ENCODE results near the gene LRP1. TPM values are rescaled to one million over a fixed set of nuclear protein-coding genes. Genes with fewer than 3 reads are reported as not detected.
A peak's percentile ranks its signal among the peaks of the same experiment; 100 is the strongest.

Gene LRP1
- total and polyA plus RNA-seq, 2 of the 13 experiments (the other 11 are each of a cell fraction or from before 2014, with no cell fraction given): 14.7 to 30.8 TPM

- H3K79me2 ChIP-seq (ENCODE audit: insufficient read depth, low read length): no peaks in the 10 kb centered on the region
- H3K27ac ChIP-seq (ENCODE audit: extremely low read length, insufficient read depth, low read length): no peak overlapping the region
- BruUV-seq (replicated peaks): no TSS peak
- H3K4me3 ChIP-seq (replicated peaks in 1 of 3; ENCODE audit: insufficient read depth in 1 of 3, low read depth in 2 of 3, low read length in 3 of 3): peak overlapping the region in 2 of 3 experiments; percentile 46 to 61; a peak in 4 of 6 replicates
- DNase-seq (ENCODE audit: low spot score): no peak
- ATAC-seq: no peak; the same call in 2 of the 3 replicates
- peak overlapping the region; percentile 66 for H3K4me2 ChIP-seq (ENCODE audit: low read depth, low read length)
- CTCF ChIA-PET (ENCODE audit: low intra/inter-chr PET ratio, low total read pairs): interaction anchor here (3.2 to 9.8 kb wide), 2 partner anchors 8 to 23 kb away, joined by 8 to 308 read pairs; a partner anchor contains a TSS
- no peak for FAIRE-seq
- peaks cover 41% of the 10 kb centered on the region for H3K4me1 ChIP-seq (ENCODE audit: insufficient read depth, low read length)
- intact Hi-C loops (cut with micrococcal nuclease; ENCODE audit: unreplicated experiment) (no loop called here), in situ Hi-C loops (cut with HindIII; ENCODE audit: extremely low pct_ligation_motif_present, low pct_unique_long_range_greater_than_20kb) (no loop called here)
- H3K9ac ChIP-seq (ENCODE audit: insufficient read depth, low read depth, low read length): no peak overlapping the region
- H3K9me3 ChIP-seq (ENCODE audit: low read length): no peaks in the 10 kb centered on the region
- POLR2A ChIA-PET: interaction anchor here (1.6 kb wide), 1 partner anchor 13 kb away, joined by 10 read pairs; the partner anchor contains the start of gene SHMT2
- H3K36me3 ChIP-seq (replicated peaks in 1 of 2; ENCODE audit: control insufficient read depth in 1 of 2, insufficient read depth in 2 of 2, low read length in 2 of 2): peaks cover 2 to 4% of the 10 kb centered on the region in 2 experiments; a peak in 2 of 5 replicates
- WGBS (ENCODE audit: low lambda C conversion rate): 11% methylated on average over 20 of the region's 63 CpGs
- H4K20me1 ChIP-seq (ENCODE audit: insufficient read depth, low read length): peaks cover 9% of the 10 kb centered on the region; the same call in 1 of the 2 replicates
- peaks cover 19 to 70% of the 10 kb centered on the region in 2 experiments for H3K27me3 ChIP-seq (ENCODE audit: control insufficient read depth in 1 of 2, insufficient read depth in 2 of 2, low read length in 2 of 2)
- H2AFZ ChIP-seq (ENCODE audit: low read length): no peak overlapping the region
- no peak for TF ChIP-seq ZFY (CRISPR knock-in tag; IDR thresholded peaks at IDR 0.05)
- TF ChIP-seq ZNF83 (CRISPR knock-in tag; IDR thresholded peaks at IDR 0.05; ENCODE audit: borderline replicate concordance): 0 out of 2 replicates have a peak, but pooled peaks have one; percentile 66
- peak; percentile 40 for TF ChIP-seq HNRNPLL (IDR thresholded peaks at IDR 0.05; ENCODE audit: low read depth, low read length, poor library complexity, severe bottlenecking)
- TF ChIP-seq ZNF761 (CRISPR knock-in tag; conservative IDR thresholded peaks at IDR 0.05): no peak
- TF ChIP-seq MTA1 (CRISPR knock-in tag; IDR thresholded peaks at IDR 0.05; ENCODE audit: borderline replicate concordance): 0 out of 2 replicates have a peak, but pooled peaks have one; percentile 18
- TF ChIP-seq HNRNPL (IDR thresholded peaks at IDR 0.05; ENCODE audit: low read depth, low read length): no peak
- TF ChIP-seq ZNF800 (CRISPR knock-in tag; IDR thresholded peaks at IDR 0.05): peak; percentile 11; the same call in 1 of the 2 replicates
- TF ChIP-seq MAZ (IDR thresholded peaks at IDR 0.05; ENCODE audit: borderline replicate concordance, low read depth, low read length): no peak
- TF ChIP-seq MAZ (CRISPR knock-in tag; IDR thresholded peaks at IDR 0.05; ENCODE audit: low read depth): 0 out of 2 replicates have a peak, but pooled peaks have one; percentile 9
- TF ChIP-seq ZNF563 (CRISPR knock-in tag; IDR thresholded peaks at IDR 0.05): 0 out of 2 replicates have a peak, but pooled peaks have one; percentile 4
- 0 out of 2 replicates have a peak, but pooled peaks have one; percentile 11 for TF ChIP-seq KDM2A (CRISPR knock-in tag; IDR thresholded peaks at IDR 0.05; ENCODE audit: borderline replicate concordance, low read depth)
- TF ChIP-seq EZH2 (conservative IDR thresholded peaks at IDR 0.05; ENCODE audit: low read depth, low read length): peak; percentile 11
- TF ChIP-seq ZNF687 (CRISPR knock-in tag; IDR thresholded peaks at IDR 0.05): peak; percentile 6
Measured at GRCh38 chr12:57216921-57217879, 88.9 kb downstream of the LRP1 start.

Measured in HepG2 (cell line).